Colonic mucosa (tissue), 4 donors: ENCODE data around the gene RYK. TPM values are rescaled to one million over a fixed set of nuclear protein-coding genes. Genes with fewer than 3 reads are reported as not detected.

Experiments
- DNase-seq: peaks from one replicate; pipeline ENCODE4 v3.0.0-alpha.2; 2020
- H3K27ac ChIP-seq: fragments of 200-600 bp; one replicate; pipeline ENCODE4 v1.8.0; 2021
- H3K27me3 ChIP-seq: fragments of 200-600 bp; one replicate; pipeline ENCODE4 v1.8.0; 2021
- H3K36me3 ChIP-seq: fragments of 200-600 bp; one replicate; pipeline ENCODE4 v1.8.0; 2021
- H3K4me1 ChIP-seq: fragments of 200-600 bp; one replicate; pipeline ENCODE4 v1.8.0; 2021; ENCODE audit warnings: mild to moderate bottlenecking
- H3K4me3 ChIP-seq: fragments of 200-600 bp; one replicate; pipeline ENCODE4 v1.8.0; 2021
- H3K9ac ChIP-seq, 2 donors: one replicate each; pipeline ENCODE4 v1.7.0; 2013; ENCODE audit warnings: control low read depth in 2 of 2, low read depth in 2 of 2, low read length in 2 of 2
- H3K9me3 ChIP-seq: fragments of 200-600 bp; one replicate; pipeline ENCODE4 v1.8.0; 2021
- CTCF ChIP-seq: fragments of 200-600 bp; IDR thresholded peaks from one replicate; pipeline ENCODE4 v1.8.0; 2022; ENCODE audit warnings: antibody characterized with exemption, mild to moderate bottlenecking
- intact Hi-C: fragments of 100-400 bp; cut with DNase I; formaldehyde crosslinking; loops from one replicate; pipeline ENCODE4 v1.14.1; 2022
- total RNA-seq, 2 donors: library from RNA; stranded (reverse); fragmentation: NEBNext Ultra II Directional in 1 of 2; extraction: Animal tissue kit (Norgen Biotek cat#: 25700) in 1 of 2; gene quantifications; one replicate each; pipeline ENCODE4 v1.2.1, GENCODE V29; 2021
- donor health status: healthy.
- donor health status: DM: no; HTN: no; CAD: no.
- donor health status: DM: no; HTN: no; CAD: no.

The RYK gene
- total RNA-seq, 2 donors from 2014 or later, result 30.7 to 40.6 TPM

GRCh38 chr3:134161898-134162615 is 88.6 kb downstream of the RYK start:
- Histone ChIP-seq H3K27me3 (no peaks in the 10 kb centered on the region), H3K4me1 (no peaks in the 10 kb centered on the region), H3K36me3 (no peaks in the 10 kb centered on the region), H3K9ac (no peak overlapping the region), H3K4me3 (no peak overlapping the region), H3K27ac (no peak overlapping the region), H3K9me3 (no peaks in the 10 kb centered on the region)
- DNase-seq, result no peak
- TF ChIP-seq CTCF, result no peak
- intact Hi-C loops, result no loop called here

- intact Hi-C loops, result no loop called here
- Histone ChIP-seq H3K27ac (no peak overlapping the region), H3K9me3 (no peaks in the 10 kb centered on the region), H3K4me1 (no peaks in the 10 kb centered on the region), H3K36me3 (no peaks in the 10 kb centered on the region), H3K4me3 (no peak overlapping the region), H3K27me3 (no peaks in the 10 kb centered on the region), H3K9ac (no peak overlapping the region)
- TF ChIP-seq CTCF, result no peak
- no peak for DNase-seq
Measured at GRCh38 chr3:134155446-134155845, 95.2 kb downstream of the RYK start.

GRCh38 chr3:134153761-134154160 is 96.9 kb downstream of the RYK start:
- Histone ChIP-seq H3K27me3 (no peaks in the 10 kb centered on the region), H3K4me1 (no peaks in the 10 kb centered on the region), H3K9me3 (no peaks in the 10 kb centered on the region), H3K4me3 (no peak overlapping the region), H3K27ac (no peak overlapping the region), H3K36me3 (no peaks in the 10 kb centered on the region), H3K9ac (no peak overlapping the region)
- intact Hi-C loops, result no loop called here
- no peak for TF ChIP-seq CTCF
- no peak for DNase-seq

GRCh38 chr3:134150476-134150875 is 100.2 kb downstream of the RYK start:
- no peaks in the 10 kb centered on the region for H3K27me3 ChIP-seq
- no peaks in the 10 kb centered on the region for H3K9me3 ChIP-seq
- no peak for DNase-seq
- no peak overlapping the region for H3K9ac ChIP-seq
- no peaks in the 10 kb centered on the region for H3K4me1 ChIP-seq
- no peaks in the 10 kb centered on the region for H3K36me3 ChIP-seq
- H3K27ac ChIP-seq, result no peak overlapping the region
- intact Hi-C loops, result no loop called here
- H3K4me3 ChIP-seq, result no peak overlapping the region
- no peak for TF ChIP-seq CTCF

- H3K27me3 ChIP-seq, result no peaks in the 10 kb centered on the region
- no peaks in the 10 kb centered on the region for H3K4me1 ChIP-seq
- no peaks in the 10 kb centered on the region for H3K36me3 ChIP-seq
- H3K9ac ChIP-seq, result no peak overlapping the region
- intact Hi-C loops, result no loop called here
- no peak for DNase-seq
- H3K27ac ChIP-seq, result no peak overlapping the region
- no peak for TF ChIP-seq CTCF
- no peaks in the 10 kb centered on the region for H3K9me3 ChIP-seq
- no peak overlapping the region for H3K4me3 ChIP-seq
Measured at GRCh38 chr3:134149286-134149685, 101.4 kb downstream of the RYK start.
